Stimulated activated naive B cell treated with anti-CD40 and anti-IgM and Interleukin-4, amounts not matched to agents 10 μg/mL and 1 μg/mL and 100 μg/mL, for 72 hours (primary cell): ENCODE results near the gene ASB1.
"Not testable (repeated sequence)": the region's sequence is repeated elsewhere in the genome, so short reads cannot be mapped to it uniquely, and the experiment has no call there.

Source experiments
- ATAC-seq, 2 donors: fragments of 150-1000 bp; cut with Tn5 transposase; replicated peaks; 2 replicates each; pipeline ENCODE4 v1.10.0; 2021; ENCODE audit warnings: moderate library complexity in 1 of 2
- DNase-seq: peaks from one replicate; pipeline ENCODE4 v3.0.0; 2021
- H3K27ac Mint-ChIP-seq: one replicate; pipeline ENCODE4 v1.8.0; 2022; ENCODE audit warnings: mild to moderate bottlenecking, mixed read lengths
- H3K27me3 Mint-ChIP-seq, 2 donors: one replicate each; pipeline ENCODE4 v1.8.0; 2022; ENCODE audit warnings: mixed read lengths in 2 of 2
- H3K36me3 Mint-ChIP-seq, 2 donors: one replicate each; pipeline ENCODE4 v1.8.0; 2022; ENCODE audit warnings: mixed read lengths in 2 of 2, mild to moderate bottlenecking in 1 of 2
- H3K4me1 Mint-ChIP-seq, 2 donors: one replicate each; pipeline ENCODE4 v1.8.0; 2022; ENCODE audit warnings: mixed read lengths in 2 of 2, mild to moderate bottlenecking in 1 of 2
- H3K4me3 Mint-ChIP-seq, 2 donors: one replicate each; pipeline ENCODE4 v1.8.0; 2022; ENCODE audit warnings: mild to moderate bottlenecking in 2 of 2, mixed read lengths in 2 of 2, moderate library complexity in 1 of 2
- H3K9me3 Mint-ChIP-seq, 2 donors: one replicate each; pipeline ENCODE4 v1.8.0; 2022; ENCODE audit warnings: mixed read lengths in 2 of 2, mild to moderate bottlenecking in 1 of 2

Gene ASB1

GRCh38 chr2:238391042-238391689 lies 35.6 kb upstream of the ASB1 start:
- Mint-ChIP-seq H3K4me3 (no peak overlapping the region), H3K36me3 (peaks cover 0 to 4% of the 10 kb centered on the region in 2 donors), H3K4me1 (no peaks in the 10 kb centered on the region), H3K27ac (no peak overlapping the region), H3K27me3 (no peaks in the 10 kb centered on the region), H3K9me3 (no peaks in the 10 kb centered on the region)
- DNase-seq (no peak), ATAC-seq (no peak)

- H3K27ac Mint-ChIP-seq = no peak overlapping the region
- no peak overlapping the region for H3K4me3 Mint-ChIP-seq
- H3K36me3 Mint-ChIP-seq = peaks cover 9 to 17% of the 10 kb centered on the region in 2 donors
- no peaks in the 10 kb centered on the region for H3K9me3 Mint-ChIP-seq
- ATAC-seq (no peak), DNase-seq (no peak)
- H3K27me3 Mint-ChIP-seq = no peaks in the 10 kb centered on the region
- no peaks in the 10 kb centered on the region for H3K4me1 Mint-ChIP-seq
Observed at GRCh38 chr2:238396663-238397062, 30.1 kb upstream of the ASB1 start.

GRCh38 chr2:238397356-238397755 lies 29.4 kb upstream of the ASB1 start:
- Mint-ChIP-seq H3K27me3 (no peaks in the 10 kb centered on the region), H3K27ac (no peak overlapping the region), H3K9me3 (no peaks in the 10 kb centered on the region), H3K4me3 (no peak overlapping the region), H3K36me3 (peaks cover 10 to 18% of the 10 kb centered on the region in 2 donors), H3K4me1 (no peaks in the 10 kb centered on the region)
- DNase-seq (no peak), ATAC-seq (no peak)

- H3K9me3 Mint-ChIP-seq = no peaks in the 10 kb centered on the region
- H3K4me1 Mint-ChIP-seq = no peaks in the 10 kb centered on the region
- H3K27ac Mint-ChIP-seq = no peak overlapping the region
- no peak overlapping the region for H3K4me3 Mint-ChIP-seq
- ATAC-seq = no peak
- no peak for DNase-seq
- no peaks in the 10 kb centered on the region for H3K27me3 Mint-ChIP-seq
- H3K36me3 Mint-ChIP-seq = peaks cover 10 to 18% of the 10 kb centered on the region in 2 donors
Observed at GRCh38 chr2:238398577-238398976, 28.1 kb upstream of the ASB1 start.

GRCh38 chr2:238399094-238399493 lies 27.6 kb upstream of the ASB1 start:
- peaks cover 10 to 22% of the 10 kb centered on the region in 2 donors for H3K36me3 Mint-ChIP-seq
- ATAC-seq (no peak), DNase-seq (no peak)
- no peak overlapping the region for H3K4me3 Mint-ChIP-seq
- H3K9me3 Mint-ChIP-seq = no peaks in the 10 kb centered on the region
- H3K27ac Mint-ChIP-seq = no peak overlapping the region
- no peaks in the 10 kb centered on the region for H3K27me3 Mint-ChIP-seq
- H3K4me1 Mint-ChIP-seq = no peaks in the 10 kb centered on the region

GRCh38 chr2:238401551-238401950 lies 25.2 kb upstream of the ASB1 start:
- H3K4me1 Mint-ChIP-seq = no peaks in the 10 kb centered on the region
- no peaks in the 10 kb centered on the region for H3K9me3 Mint-ChIP-seq
- H3K36me3 Mint-ChIP-seq = peaks cover 10 to 26% of the 10 kb centered on the region in 2 donors
- H3K27ac Mint-ChIP-seq = no peak overlapping the region
- DNase-seq (no peak), ATAC-seq (no peak)
- H3K27me3 Mint-ChIP-seq = no peaks in the 10 kb centered on the region
- H3K4me3 Mint-ChIP-seq = no peak overlapping the region

- DNase-seq (no peak), ATAC-seq (no peak)
- no peak overlapping the region for H3K4me3 Mint-ChIP-seq
- H3K27me3 Mint-ChIP-seq = no peaks in the 10 kb centered on the region
- H3K4me1 Mint-ChIP-seq = no peaks in the 10 kb centered on the region
- H3K36me3 Mint-ChIP-seq = peaks cover 10 to 26% of the 10 kb centered on the region in 2 donors
- H3K27ac Mint-ChIP-seq = no peak overlapping the region
- H3K9me3 Mint-ChIP-seq = no peaks in the 10 kb centered on the region
Observed at GRCh38 chr2:238403632-238404405, 22.9 kb upstream of the ASB1 start.

- Mint-ChIP-seq H3K4me3 (no peak overlapping the region), H3K9me3 (no peaks in the 10 kb centered on the region), H3K27me3 (no peaks in the 10 kb centered on the region), H3K27ac (no peak overlapping the region), H3K4me1 (no peaks in the 10 kb centered on the region), H3K36me3 (peaks cover 8 to 23% of the 10 kb centered on the region in 2 donors)
- ATAC-seq (no peak), DNase-seq (no peak)
Observed at GRCh38 chr2:238404406-238405216, 22.1 kb upstream of the ASB1 start.

GRCh38 chr2:238405217-238405555 lies 21.5 kb upstream of the ASB1 start:
- H3K9me3 Mint-ChIP-seq, H3K27ac Mint-ChIP-seq: not testable (repeated sequence)

GRCh38 chr2:238406221-238406997 lies 20.3 kb upstream of the ASB1 start:
- H3K27ac Mint-ChIP-seq = no peak overlapping the region
- peaks cover 8 to 22% of the 10 kb centered on the region in 2 donors for H3K36me3 Mint-ChIP-seq
- ATAC-seq = no peak
- H3K9me3 Mint-ChIP-seq = no peaks in the 10 kb centered on the region
- H3K27me3 Mint-ChIP-seq = no peaks in the 10 kb centered on the region
- no peak for DNase-seq
- H3K4me3 Mint-ChIP-seq = no peak overlapping the region
- no peaks in the 10 kb centered on the region for H3K4me1 Mint-ChIP-seq

More at GRCh38 chr2:238405217-238405555, 21.5 kb upstream of the ASB1 start:
- not testable (repeated sequence) for H3K4me3 Mint-ChIP-seq, ATAC-seq, H3K27me3 Mint-ChIP-seq, H3K4me1 Mint-ChIP-seq, DNase-seq
- H3K36me3 Mint-ChIP-seq = peaks cover 8 to 23% of the 10 kb centered on the region in 2 donors

GRCh38 chr2:238406998-238407285 lies 19.8 kb upstream of the ASB1 start:
- no peaks in the 10 kb centered on the region for H3K4me1 Mint-ChIP-seq
- H3K4me3 Mint-ChIP-seq = no peak overlapping the region
- ATAC-seq = no peak
- H3K27ac Mint-ChIP-seq = no peak overlapping the region
- peaks cover 4 to 18% of the 10 kb centered on the region in 2 donors for H3K36me3 Mint-ChIP-seq
- H3K27me3 Mint-ChIP-seq = no peaks in the 10 kb centered on the region
- H3K9me3 Mint-ChIP-seq = no peaks in the 10 kb centered on the region
- no peak for DNase-seq

GRCh38 chr2:238407566-238407965 lies 19.2 kb upstream of the ASB1 start:
- Mint-ChIP-seq H3K36me3 (peaks cover 4 to 18% of the 10 kb centered on the region in 2 donors), H3K9me3 (no peaks in the 10 kb centered on the region), H3K4me1 (no peaks in the 10 kb centered on the region), H3K27ac (no peak overlapping the region), H3K27me3 (no peaks in the 10 kb centered on the region), H3K4me3 (no peak overlapping the region)
- no peak for DNase-seq
- no peak for ATAC-seq

- H3K27me3 Mint-ChIP-seq = no peaks in the 10 kb centered on the region
- H3K36me3 Mint-ChIP-seq = peaks cover 4 to 17% of the 10 kb centered on the region in 2 donors
- DNase-seq (no peak), ATAC-seq (no peak)
- H3K9me3 Mint-ChIP-seq = no peaks in the 10 kb centered on the region
- no peaks in the 10 kb centered on the region for H3K4me1 Mint-ChIP-seq
- H3K27ac Mint-ChIP-seq = no peak overlapping the region
- H3K4me3 Mint-ChIP-seq = no peak overlapping the region
Observed at GRCh38 chr2:238408615-238409340, 17.9 kb upstream of the ASB1 start.
